Tibial nerve (tissue), 4 donors: Measurements from ENCODE around the gene DOHH.

Experiments used
- CTCF ChIP-seq, 5 experiments: fragments of 200-600 bp in 3 of 5; fragments of 450-650 bp in 2 of 5; sonication (generic) in 3 of 5; IDR thresholded peaks; one replicate each; pipeline ENCODE4 v1.5.1; 2016 to 2019; ENCODE audit warnings: antibody characterized with exemption in 5 of 5, mild to moderate bottlenecking in 3 of 5, moderate library complexity in 2 of 5
- EP300 ChIP-seq, 2 donors: sonication (generic); formaldehyde crosslinking; IDR thresholded peaks; one replicate each; pipeline ENCODE4 v1.6.1; 2017; ENCODE audit warnings: antibody characterized with exemption in 2 of 2, mild to moderate bottlenecking in 1 of 2
- POLR2A ChIP-seq, 2 donors: fragments of 450-650 bp; IDR thresholded peaks; one replicate each; pipeline ENCODE4 v1.6.1; 2017; ENCODE audit warnings: antibody characterized with exemption in 2 of 2, mild to moderate bottlenecking in 2 of 2, moderate library complexity in 2 of 2

GRCh38 chr19:3494559-3494958 is 5.9 kb downstream of the DOHH start:
- TF ChIP-seq EP300 (IDR thresholded peaks at IDR 0.05) (no peak), CTCF (IDR thresholded peaks at IDR 0.05) (no peak), POLR2A (IDR thresholded peaks at IDR 0.05) (no peak)
